RKO (cell line): ENCODE measurements around the gene ARG1.
"Not testable (repeated sequence)": the region's sequence is repeated elsewhere in the genome, so short reads cannot be mapped to it uniquely, and the experiment has no call there.

Experiments
- DNase-seq: peaks from one replicate; pipeline ENCODE4 v3.0.0-alpha.2; 2016; ENCODE audit warnings: low spot score

The ARG1 gene

DNA sequence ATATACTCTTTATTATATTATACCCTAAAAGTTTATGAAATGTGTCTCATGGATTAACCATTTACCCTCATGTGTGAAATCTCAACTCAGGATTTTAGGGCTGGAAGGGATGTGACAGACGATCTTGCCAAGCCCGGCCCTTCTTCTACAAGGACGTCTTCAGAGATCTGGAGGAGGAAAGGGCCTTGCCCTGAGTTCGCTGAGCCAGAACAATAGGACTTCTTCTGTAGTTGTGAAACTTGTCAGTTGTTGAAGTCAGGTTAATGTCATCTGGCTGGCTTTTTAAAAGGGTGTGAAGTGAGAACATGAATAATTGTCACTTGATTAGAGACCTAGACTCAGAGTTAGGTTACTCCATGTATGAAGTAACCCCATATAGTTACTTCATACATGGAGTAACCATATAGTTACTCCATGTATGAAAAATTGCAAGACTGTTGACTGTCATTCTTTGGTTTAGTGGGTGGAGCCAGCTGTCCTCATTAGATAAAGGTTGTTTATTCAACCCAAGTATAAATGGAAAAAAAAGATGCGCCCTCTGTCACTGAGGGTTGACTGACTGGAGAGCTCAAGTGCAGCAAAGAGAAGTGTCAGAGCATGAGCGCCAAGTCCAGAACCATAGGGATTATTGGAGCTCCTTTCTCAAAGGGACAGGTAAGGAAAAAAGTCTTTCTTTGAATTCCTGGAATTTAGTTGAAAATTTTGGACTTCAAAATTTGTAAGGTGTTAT is at the start of gene ARG1:
Gene ARG1, plus strand, starts transcription at position 541 of the 730 bp plus-strand sequence. Its CDS starts 57 bp downstream, at position 598.
- no peak for DNase-seq

DNA sequence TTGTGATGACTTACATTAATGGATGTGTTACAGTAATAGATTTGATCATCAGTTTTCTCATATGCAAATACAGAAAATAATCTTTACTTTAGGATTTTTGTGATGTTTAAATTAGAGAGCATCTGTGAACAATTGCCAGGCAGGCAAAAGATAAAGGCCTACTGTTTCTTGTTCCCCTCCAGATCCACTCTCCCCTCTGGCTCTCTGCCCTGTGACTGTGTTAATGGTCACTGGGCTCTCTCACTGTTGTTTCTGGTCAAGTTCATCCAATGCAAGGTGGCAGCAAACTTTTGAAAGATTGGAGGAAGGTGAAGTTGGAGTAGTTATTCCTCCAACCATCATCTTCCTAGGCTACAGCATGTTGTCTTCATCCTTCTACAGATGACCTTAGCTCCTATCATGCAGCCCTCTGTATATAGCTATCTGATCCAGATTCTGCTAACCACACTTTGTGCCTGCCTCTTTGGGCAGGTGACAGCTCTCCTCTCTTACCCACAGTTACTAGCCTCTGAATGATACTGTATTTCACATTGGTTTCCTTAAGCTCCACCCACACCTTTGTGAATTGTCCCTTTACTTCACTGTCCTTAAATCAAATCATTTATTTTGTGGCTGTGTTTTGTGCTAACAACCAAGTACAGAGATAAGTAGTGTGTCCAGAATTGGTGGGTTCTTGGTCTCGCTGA is 48.9 kb upstream of the ARG1 start:
- DNase-seq, result no peak

DNA sequence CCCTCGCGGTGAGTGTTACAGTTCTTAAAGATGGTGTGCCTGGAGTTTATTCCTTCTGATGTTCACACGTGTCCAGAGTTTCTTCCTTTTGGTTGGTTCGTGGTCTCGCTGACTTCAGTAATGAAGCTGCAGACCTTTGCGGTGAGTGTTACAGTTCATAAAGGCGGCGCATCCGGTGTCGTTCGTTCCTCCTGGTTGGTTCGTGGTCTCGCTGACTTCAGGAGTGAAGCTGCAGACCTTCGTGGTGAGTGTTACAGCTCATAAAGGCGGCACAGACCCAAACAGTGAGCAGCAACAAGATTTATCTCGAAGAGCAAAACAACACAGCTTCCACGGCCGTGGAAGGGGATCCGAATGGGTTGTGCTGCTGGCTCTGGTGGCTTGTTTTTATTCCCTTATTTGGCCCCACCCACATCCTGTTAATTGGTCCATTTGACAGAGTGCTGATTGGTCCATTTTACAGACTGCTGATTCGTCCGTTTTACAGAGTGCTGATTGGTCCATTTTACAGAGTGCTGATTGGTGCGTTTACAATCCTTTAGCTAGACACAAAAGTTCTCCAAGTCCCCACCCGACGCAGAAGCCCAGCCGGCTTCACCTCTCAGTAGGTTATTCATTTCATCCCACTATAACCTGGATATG is 48.2 kb upstream of the ARG1 start:
- no peak for DNase-seq

DNA sequence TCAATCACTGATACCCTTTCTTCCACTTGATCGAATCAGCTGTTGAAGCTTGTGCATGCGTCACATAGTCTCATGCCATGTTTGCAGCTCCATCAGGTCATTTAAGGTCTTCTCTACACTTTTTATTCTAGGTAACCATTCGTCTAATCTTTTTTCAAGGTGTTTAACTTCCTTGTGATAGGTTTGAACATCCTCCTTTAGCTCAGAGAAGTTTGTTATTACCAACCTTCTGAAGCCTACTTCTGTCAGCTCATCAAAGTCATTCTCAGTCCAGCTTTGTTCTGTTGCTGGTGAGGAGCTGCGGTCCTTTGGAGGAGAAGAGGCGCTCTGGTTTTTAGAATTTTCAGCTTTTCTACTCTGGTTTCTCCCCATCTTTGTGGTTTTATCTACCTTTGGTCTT is 42.1 kb upstream of the ARG1 start:
- not testable (repeated sequence) for DNase-seq

DNA sequence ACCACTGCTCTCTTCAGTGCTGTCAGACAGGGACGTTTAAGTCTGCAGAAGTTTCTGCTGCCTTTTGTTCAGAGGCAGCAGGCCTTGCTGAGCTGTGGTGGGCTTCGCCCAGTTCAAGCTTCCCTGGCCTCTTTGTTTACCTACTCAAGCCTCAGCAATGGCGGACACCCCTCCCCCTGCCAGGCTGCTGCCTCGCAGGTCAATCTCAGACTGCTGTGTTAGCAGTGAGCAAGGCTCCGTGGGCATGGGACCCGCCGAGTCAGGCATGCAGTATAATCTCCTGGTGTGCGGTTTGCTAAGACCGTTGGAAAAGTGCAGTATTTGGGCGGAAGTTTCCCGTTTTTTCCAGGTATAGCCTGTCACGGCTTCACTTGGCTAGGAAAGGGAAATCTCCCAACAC is 41.3 kb upstream of the ARG1 start:
- DNase-seq, result not testable (repeated sequence)

DNA sequence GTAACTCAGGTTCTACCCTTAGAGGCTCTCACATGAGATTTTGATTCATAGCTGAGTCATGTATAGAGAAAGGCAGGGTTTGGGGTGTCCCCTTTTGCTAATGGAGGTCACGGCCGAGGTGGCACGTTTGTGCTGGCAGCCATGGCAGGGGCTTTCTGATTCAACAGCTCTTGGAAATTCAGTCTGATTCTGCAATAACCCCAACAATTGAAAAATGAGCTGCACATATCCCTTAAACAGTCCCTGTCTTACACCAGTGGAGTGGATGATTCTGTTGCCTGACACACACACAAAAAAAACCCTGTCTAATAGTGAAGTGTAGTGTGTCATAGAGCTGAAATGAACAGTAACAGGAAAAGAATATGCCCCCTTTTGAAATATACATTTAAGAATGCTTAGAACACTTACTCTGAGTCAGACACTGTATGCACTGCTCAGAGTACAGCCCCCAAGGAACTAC is 40.4 kb upstream of the ARG1 start:
- DNase-seq, result peak; percentile 9

DNA sequence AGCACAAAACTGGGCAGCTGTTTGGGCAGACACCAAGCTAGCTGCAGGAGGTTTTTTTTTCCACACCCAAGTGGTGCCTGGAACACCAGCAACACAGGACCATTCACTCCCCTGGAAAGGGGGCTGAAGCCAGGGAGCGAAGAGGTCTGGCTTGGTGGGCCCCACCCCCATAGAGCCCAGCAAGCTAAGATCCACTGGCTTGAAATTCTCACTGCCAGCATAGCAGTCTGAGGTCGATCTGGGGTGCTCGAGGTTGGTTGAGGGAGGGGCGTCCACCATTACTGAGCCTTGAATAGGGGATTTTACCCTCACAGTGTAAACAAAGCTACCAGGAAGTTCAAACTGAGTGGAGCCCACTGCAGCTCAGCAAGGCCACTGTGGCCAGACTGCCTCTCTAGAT is 34.4 kb upstream of the ARG1 start:
- DNase-seq, result not testable (repeated sequence)

DNA sequence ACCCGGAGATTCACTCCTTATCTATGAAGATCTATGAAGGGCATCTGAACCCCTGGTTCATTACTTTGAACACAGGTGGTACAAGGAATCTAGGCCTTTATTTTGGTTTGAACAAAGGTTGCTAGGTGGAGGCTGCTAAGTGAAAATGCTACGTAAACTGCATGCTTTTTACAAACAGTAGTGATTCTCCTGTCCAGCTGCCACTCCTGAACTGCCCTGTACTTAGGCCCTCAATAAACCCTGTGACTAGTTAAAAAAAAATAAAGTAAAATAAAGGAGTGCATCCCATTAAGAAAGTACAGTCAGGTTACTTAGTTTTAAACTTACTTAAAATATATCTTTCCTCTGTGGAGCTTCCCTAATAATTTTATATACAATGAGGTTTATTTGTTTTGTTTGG is 27.7 kb upstream of the ARG1 start:
- DNase-seq, result no peak

DNA sequence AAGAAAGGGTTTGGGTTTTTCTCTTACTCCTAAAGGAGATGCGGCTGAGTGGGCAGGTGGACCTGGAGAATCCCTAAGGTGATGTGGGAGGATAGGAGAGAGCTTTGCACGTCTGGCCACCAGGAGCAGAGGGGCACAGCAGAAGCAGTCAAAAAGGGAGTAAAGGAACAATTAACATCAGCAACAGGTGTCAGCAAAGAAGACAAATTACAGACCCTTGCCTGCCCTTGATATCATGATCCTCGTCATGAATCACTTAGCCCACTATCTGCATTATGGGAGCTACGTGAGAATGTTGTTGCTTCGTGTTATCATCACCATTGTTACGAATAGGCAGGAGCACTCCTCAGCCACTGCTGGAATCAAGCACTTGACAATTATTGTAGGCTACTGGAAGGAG is 25.5 kb upstream of the ARG1 start:
- no peak for DNase-seq

DNA sequence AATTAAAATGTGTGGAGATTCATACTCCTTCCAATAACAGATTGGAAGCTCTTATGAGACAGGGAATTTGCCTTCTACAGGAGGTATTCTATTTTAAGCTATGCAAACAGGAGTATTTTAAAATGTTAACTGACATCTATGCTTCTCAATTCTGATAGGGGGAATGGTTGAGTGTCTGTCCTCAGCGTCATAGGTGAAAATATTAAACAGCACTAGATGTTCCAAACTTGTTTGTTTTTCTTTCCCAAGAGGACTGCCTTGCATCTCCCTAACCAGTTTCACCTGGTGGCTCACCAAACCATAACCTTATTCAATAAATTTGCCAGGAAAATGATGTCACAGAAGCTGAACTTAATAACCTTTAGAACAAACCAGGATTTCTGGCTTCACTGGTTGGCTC is 24.6 kb upstream of the ARG1 start:
- DNase-seq, result no peak

DNA sequence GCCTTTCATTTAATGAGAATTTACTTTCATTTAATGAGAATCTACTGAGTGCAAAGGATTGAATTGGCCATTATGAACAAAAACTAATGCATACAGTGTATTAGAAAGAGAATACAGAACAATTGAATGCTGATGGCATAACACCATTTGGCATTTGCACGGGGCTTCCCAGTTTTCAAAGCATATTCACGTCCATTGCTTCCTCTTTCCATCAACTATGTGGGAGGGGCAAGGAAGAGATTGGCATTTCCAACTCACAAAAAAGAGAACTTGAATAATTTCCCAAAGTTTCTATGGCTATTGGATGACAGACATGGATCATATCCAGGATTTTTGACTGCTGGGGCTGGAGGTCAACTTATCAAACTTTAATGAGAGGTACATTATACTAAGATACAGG is 23.2 kb upstream of the ARG1 start:
- DNase-seq, result no peak

DNA sequence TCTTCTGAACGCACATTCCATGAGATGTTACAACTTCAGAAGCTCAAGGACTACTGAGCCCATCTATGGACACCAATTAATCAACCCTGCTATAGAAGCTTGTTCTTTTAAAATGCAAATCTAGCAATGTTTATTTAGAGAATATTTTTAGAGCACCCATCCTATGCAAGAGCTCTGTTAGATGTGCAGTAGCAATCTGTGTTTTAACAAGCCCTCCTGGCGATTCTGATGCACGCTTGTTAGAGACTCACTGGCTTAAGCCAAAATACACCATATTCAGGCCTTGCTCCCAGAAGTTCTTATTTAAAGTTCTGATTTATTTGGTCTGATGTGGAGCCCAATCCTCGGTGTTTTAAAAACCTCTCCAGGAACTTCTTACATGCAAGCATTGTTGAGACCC is 21.1 kb upstream of the ARG1 start:
- DNase-seq, result no peak

DNA sequence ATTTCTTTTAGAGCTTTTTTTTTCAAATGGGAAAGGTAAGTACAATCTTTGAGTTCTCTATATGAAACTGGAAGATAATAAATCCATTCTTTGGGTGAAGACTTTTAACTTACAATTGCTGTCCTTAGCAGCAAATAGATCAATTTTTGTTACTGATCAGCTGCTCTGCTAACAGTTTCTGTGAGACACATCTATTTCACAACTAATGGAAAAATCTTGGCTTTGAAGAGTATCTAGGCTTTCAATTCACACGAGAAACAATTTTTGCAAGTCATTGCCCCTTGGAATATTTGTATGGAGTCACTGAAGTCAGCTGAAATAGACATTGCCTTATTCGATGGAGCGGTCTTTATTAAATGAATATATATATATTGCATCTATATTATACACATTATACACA is 20.5 kb upstream of the ARG1 start:
- DNase-seq, result no peak

DNA sequence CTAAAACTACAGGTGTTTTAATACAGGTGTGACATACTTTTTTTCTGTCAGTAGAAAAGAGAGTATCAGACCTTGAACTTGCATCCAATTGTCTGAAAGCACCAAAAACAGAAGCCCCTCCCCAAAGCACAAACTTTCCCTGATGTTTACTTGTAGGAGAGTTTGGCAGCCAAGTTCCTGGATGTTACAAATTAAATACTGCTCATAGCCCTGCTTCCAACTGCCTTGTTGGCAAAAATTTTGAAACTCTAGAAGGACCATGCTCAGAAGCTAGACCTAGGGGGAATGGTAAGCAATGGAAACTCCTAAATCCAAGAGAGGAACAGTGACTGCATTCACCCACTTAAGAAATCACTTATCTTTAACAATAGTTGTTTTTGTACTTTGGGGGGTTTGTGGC is 17.0 kb upstream of the ARG1 start:
- DNase-seq, result no peak

DNA sequence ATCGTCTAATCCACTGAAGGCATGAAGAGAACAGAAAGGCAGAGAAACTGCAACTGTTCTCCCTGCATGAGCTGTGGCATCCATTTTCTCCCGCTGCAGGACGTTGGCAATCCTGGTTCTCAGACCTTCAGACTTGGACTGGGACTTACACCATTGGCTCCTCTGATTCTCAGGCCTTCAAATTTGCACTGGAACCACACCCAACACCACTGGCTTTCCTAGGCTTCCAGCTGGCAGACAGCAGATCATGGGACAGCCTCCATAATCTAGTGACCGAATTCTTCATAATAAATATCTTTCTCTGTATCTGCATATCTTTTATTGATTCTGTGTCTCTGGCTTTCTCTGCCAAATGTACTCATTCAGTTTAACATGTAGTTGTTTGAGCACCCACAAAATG is 14.1 kb upstream of the ARG1 start:
- DNase-seq, result no peak

DNA sequence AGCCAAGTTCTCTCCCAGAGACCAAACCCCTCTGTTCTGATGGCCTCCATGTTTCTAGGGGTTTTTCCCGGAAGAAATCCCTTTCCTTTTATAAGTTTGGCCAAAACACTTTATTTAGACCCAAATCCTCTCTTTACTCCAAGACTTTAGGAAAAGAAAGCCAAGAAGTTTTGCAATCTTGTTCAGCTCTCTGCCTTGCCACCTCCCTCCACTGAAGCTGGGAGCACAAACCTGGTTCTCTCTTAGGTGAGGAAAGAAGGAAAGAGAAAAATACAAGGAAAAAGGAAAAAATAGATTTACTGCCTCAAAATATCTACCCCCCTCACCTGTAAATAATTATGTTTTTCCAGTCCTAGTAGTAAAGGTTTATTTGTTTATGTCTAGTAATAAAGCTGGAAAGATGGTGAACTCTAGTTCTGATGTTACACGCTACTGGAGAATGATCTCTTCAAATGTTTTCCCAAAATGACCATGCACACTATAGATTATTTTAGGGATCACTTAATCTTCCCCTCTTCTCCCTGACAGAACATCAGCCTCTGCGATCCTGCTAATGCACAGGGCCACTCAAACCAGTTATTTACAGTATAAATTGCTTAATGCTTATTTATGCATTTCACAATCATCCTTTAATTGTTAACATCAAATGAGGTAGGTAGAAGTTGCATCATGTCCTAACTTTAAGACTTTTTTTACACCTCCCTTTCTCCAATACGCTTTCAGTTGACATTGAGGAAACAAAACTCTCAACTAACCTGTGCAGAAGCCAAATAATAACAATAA is 10.9 kb upstream of the ARG1 start:
- no peak for DNase-seq

DNA sequence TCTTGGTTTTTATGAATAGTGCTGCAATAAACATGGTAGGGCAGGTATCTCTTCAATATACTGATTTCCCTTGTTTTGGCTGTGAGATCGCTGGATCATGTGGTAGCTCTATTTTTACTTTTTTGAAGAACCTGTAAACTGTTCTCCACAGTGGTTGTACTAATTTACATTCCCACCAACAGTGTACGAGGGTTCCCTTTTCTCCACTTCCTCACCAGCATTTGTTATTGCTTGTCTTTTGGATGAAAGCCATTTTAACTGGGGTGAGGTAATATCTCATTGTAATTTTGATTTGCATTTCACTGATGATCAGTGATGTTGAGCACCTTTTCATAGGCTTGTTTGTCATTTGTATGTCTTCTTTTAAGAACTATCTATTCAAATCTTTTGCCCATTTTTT is 8.0 kb upstream of the ARG1 start:
- no peak for DNase-seq

DNA sequence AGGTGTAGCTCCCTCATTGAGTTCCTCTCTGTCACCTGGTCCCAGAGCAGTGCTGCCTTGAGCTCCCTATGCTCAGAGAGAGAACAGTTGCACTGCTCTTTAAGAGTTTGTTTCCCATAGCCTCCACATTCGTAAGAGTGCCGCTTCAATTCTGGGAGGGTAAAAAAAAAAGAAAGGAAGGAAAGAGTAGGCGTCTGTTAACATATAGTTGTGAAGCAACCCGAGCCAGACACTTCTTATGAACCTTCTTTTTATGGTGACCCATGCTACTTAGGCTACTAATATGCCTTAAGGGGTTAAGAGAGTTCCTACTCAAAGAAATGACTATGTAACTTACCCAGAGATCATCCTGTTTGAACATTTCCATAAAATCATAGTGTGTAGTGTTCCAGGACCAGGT is 4.3 kb upstream of the ARG1 start:
- no peak for DNase-seq

DNA sequence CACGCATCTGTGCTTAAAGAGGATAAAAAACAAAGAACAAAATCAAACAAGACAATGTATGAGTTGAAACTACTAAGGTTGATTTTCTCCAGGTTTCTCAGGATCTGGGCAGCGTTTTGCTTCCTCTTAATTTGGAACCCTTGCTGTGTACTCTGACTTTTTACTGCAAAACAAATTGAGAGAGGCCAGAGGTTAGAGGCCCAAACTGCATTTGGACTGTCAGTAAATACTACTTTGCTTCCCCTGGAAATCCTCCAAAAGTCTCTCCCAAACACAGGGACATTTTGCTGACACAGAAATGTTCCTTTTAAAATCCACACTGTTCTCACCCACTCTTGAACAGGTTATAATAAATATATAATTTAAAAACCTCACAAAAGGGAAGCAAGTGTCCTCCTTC is 1.1 kb downstream of the ARG1 start:
- DNase-seq, result no peak

DNA sequence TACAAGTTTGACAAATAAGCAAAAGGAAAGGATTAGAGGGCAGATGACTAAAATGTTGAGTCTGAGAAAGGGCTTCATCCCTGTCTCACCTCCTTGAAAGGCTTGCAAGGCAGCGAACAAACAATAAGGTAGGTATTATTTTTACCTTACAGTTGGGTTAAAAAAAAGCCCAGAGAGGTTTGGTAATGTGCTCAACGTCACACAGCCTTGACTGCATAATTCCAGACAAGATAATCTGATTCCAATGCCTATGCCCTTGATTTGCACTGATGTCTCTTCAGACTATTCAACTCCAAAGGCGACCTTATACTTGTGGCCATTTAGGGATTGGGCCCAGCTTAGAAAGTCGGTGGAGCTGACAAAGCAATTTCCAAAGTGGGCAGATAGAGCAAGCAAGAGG is 1.7 kb downstream of the ARG1 start:
- DNase-seq, result no peak

DNA sequence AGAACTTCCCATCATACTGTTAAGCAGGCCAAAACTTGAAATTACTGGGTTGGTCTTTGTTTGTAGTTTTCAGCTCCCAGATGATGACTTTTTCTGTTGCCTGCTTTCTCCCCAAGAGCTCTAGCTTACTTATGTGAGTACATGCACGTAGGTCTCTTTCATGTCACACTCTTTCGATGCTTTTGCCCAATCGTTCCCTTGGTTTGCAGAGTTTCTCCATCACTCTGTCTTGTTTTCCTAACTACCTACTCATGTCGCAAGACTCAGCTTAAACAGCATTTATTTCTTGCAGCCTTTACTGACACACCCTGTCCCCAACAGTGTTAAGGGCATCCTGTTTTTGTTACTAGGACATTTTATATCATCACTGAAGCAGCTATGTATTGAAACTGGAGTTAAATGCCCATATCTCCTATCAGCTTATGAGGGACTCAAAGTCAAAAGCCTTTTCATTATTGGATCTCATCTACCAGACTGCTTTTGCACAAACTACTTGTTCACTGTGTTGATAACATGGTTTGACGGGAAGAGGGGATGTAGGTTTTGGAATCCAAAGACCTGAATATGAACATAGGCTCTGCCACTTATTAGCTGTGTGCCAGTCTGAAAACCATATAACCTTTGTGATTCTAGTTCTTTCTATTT is 2.9 kb downstream of the ARG1 start:
- DNase-seq, result no peak

DNA sequence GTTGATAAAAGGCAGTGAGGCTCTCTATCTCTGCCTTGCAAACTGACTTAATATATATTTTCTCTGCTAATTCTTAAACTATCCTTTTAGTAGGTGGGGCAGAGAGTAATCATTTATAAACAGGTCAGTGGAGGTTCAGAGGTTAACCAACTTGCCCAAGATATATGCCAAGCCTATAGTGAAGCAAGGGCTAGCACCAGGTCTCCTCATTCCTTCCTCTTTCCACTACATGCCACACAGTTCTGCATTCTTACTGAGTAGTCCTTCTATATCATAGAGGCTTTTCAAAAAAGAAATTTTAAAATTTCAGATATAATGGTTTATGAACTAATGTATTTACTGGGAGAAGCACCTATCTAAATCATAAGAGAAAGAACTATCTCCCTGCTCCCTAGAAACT is 8.5 kb downstream of the ARG1 start:
- DNase-seq, result no peak
